Body of pancreas (tissue), 4 donors: ENCODE measurements around the gene USP33. TPM values are rescaled to one million over a fixed set of nuclear protein-coding genes. Genes with fewer than 3 reads are reported as not detected.

Experiments used
- ATAC-seq: fragments of 150-250 bp; one replicate; pipeline ENCODE4 v1.9.1; 2016
- DNase-seq, 4 donors: peaks; one replicate each; pipeline ENCODE4 v3.0.0-alpha.2; 2019
- H3K27ac ChIP-seq, 4 donors: fragments of 200-600 bp; sonication (generic); 1 replicate in 3 of 4; 2 replicates in 1 of 4; pipeline versions ENCODE4 v1.5.1 to v1.6.1; 2016 to 2019; ENCODE audit warnings: mild to moderate bottlenecking in 1 of 4, mixed read lengths in 1 of 4, moderate library complexity in 1 of 4
- H3K27me3 ChIP-seq, 2 donors: fragments of 200-600 bp; sonication (generic); one replicate each; pipeline ENCODE4 v1.6.0; 2016; ENCODE audit warnings: mild to moderate bottlenecking in 1 of 2
- H3K36me3 ChIP-seq, 2 donors: fragments of 200-600 bp; sonication (generic); replicated peaks in 1 of 2; 2 replicates each; pipeline ENCODE4 v1.5.1; 2016; ENCODE audit warnings: low read depth in 2 of 2; ENCODE audit not compliant: insufficient read depth in 1 of 2
- H3K4me1 ChIP-seq: fragments of 200-600 bp; sonication (generic); one replicate; pipeline ENCODE4 v1.6.0; 2016
- H3K4me3 ChIP-seq, 2 donors: fragments of 200-600 bp; sonication (generic); 1 replicate in 1 of 2; 2 replicates in 1 of 2; pipeline ENCODE4 v1.5.1; 2016 to 2019
- H3K9me3 ChIP-seq, 3 donors: fragments of 200-600 bp; sonication (generic); 1 replicate in 2 of 3; 2 replicates in 1 of 3; pipeline ENCODE4 v1.5.1; 2016
- CTCF ChIP-seq, 7 experiments: fragments of 450-650 bp in 4 of 7; fragments of 200-600 bp in 3 of 7; sonication (generic) in 3 of 7; IDR thresholded peaks; one replicate each; pipeline ENCODE4 v1.5.1; 2016 to 2019; ENCODE audit warnings: antibody characterized with exemption in 7 of 7
- POLR2A ChIP-seq, 3 donors: fragments of 450-650 bp; IDR thresholded peaks; one replicate each; pipeline ENCODE4 v1.6.1; 2016; ENCODE audit warnings: antibody characterized with exemption in 3 of 3, mild to moderate bottlenecking in 2 of 3
- WGBS, 2 donors: methylation state at CpG; one replicate each; pipeline ENCODE4 v1.1.5; 2017; 5-methylcytosine and 5-hydroxymethylcytosine counted together
- intact Hi-C: fragments of 100-400 bp; cut with DNase I; formaldehyde crosslinking; loops from one replicate; pipeline ENCODE4 v1.15.1; 2023
- total RNA-seq, 2 donors: library from RNA; depleted of rRNA; stranded (reverse); fragments of >200 nt; gene quantifications; one replicate each; pipeline ENCODE4 v1.1.0, GENCODE V29; 2016

USP33 gene
- total RNA-seq, 2 donors from 2014 or later: 53.1 to 65.1 TPM

GRCh38 chr1:77697441-77697840 is 62.2 kb downstream of the USP33 start:
- TF ChIP-seq CTCF (IDR thresholded peaks at IDR 0.05): no peak
- no peak for TF ChIP-seq POLR2A (IDR thresholded peaks at IDR 0.05)
- 90 to 96% methylated on average over 3 of the region's 3 CpGs for WGBS, 2 donors
- H3K4me3 ChIP-seq: no peak overlapping the region
- no peaks in the 10 kb centered on the region for H3K9me3 ChIP-seq
- H3K27me3 ChIP-seq: no peaks in the 10 kb centered on the region
- peaks cover 0 to 6% of the 10 kb centered on the region in 2 donors for H3K36me3 ChIP-seq
- ATAC-seq (no peak), DNase-seq (no peak)
- no peak overlapping the region for H3K27ac ChIP-seq
- H3K4me1 ChIP-seq: no peaks in the 10 kb centered on the region
- intact Hi-C loops: no loop called here

GRCh38 chr1:77688939-77689338 is 70.7 kb downstream of the USP33 start:
- peaks cover 5% of the 10 kb centered on the region for H3K4me1 ChIP-seq
- no peaks in the 10 kb centered on the region for H3K36me3 ChIP-seq
- no peak overlapping the region for H3K4me3 ChIP-seq
- ATAC-seq: no peak
- intact Hi-C loops: no loop called here
- DNase-seq: no peak
- 86 to 91% methylated on average over 3 of the region's 3 CpGs for WGBS, 2 donors
- H3K27me3 ChIP-seq: no peaks in the 10 kb centered on the region
- no peaks in the 10 kb centered on the region for H3K9me3 ChIP-seq
- TF ChIP-seq CTCF (IDR thresholded peaks at IDR 0.05) (no peak), POLR2A (IDR thresholded peaks at IDR 0.05) (no peak)
- no peak overlapping the region for H3K27ac ChIP-seq

GRCh38 chr1:77687519-77687906 is 72.1 kb downstream of the USP33 start:
- intact Hi-C loops: no loop called here
- Histone ChIP-seq H3K36me3 (no peaks in the 10 kb centered on the region), H3K27ac (no peak overlapping the region), H3K9me3 (no peaks in the 10 kb centered on the region), H3K4me1 (peaks cover 8% of the 10 kb centered on the region), H3K4me3 (no peak overlapping the region), H3K27me3 (no peaks in the 10 kb centered on the region)
- no peak for ATAC-seq
- WGBS, 2 donors: 36 to 38% methylated on average over 15 to 20 of the region's 21 CpGs
- TF ChIP-seq CTCF (IDR thresholded peaks at IDR 0.05) (peak in 6 of 7 experiments; percentile 5 to 55 (median 31)), POLR2A (IDR thresholded peaks at IDR 0.05) (no peak)
- DNase-seq: peak; percentile 34 to 59 (median 46)

GRCh38 chr1:77686796-77687518 is 72.7 kb downstream of the USP33 start:
- peak in 2 of 4 donors; percentile 15 to 16 for DNase-seq
- Histone ChIP-seq H3K27ac (no peak overlapping the region), H3K9me3 (no peaks in the 10 kb centered on the region), H3K4me1 (peaks cover 9% of the 10 kb centered on the region), H3K4me3 (no peak overlapping the region), H3K36me3 (no peaks in the 10 kb centered on the region), H3K27me3 (no peaks in the 10 kb centered on the region)
- intact Hi-C loops: no loop called here
- no peak for ATAC-seq
- WGBS, 2 donors: 85 to 86% methylated on average over 18 to 26 of the region's 33 CpGs
- TF ChIP-seq CTCF (IDR thresholded peaks at IDR 0.05) (no peak), POLR2A (IDR thresholded peaks at IDR 0.05) (no peak)
